C4-2B (cell line): Measurements from ENCODE around the gene CNOT10.
"Not testable (repeated sequence)": the region's sequence is repeated elsewhere in the genome, so short reads cannot be mapped to it uniquely, and the experiment has no call there.

Source experiments
- ZFX ChIP-seq: fragments of 450-650 bp; IDR thresholded peaks from 2 replicates; pipeline ENCODE4 v1.6.1; 2017
- TF ChIP-seq, protein P1 (sequence below): fragments of 450-650 bp; conservative IDR thresholded peaks from 2 replicates; pipeline ENCODE4 v1.5.1; 2017; ENCODE audit warnings: mild to moderate bottlenecking

- TF ChIP-seq, protein P1, sequence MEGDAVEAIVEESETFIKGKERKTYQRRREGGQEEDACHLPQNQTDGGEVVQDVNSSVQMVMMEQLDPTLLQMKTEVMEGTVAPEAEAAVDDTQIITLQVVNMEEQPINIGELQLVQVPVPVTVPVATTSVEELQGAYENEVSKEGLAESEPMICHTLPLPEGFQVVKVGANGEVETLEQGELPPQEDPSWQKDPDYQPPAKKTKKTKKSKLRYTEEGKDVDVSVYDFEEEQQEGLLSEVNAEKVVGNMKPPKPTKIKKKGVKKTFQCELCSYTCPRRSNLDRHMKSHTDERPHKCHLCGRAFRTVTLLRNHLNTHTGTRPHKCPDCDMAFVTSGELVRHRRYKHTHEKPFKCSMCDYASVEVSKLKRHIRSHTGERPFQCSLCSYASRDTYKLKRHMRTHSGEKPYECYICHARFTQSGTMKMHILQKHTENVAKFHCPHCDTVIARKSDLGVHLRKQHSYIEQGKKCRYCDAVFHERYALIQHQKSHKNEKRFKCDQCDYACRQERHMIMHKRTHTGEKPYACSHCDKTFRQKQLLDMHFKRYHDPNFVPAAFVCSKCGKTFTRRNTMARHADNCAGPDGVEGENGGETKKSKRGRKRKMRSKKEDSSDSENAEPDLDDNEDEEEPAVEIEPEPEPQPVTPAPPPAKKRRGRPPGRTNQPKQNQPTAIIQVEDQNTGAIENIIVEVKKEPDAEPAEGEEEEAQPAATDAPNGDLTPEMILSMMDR, result not testable (repeated sequence)
- not testable (repeated sequence) for TF ChIP-seq ZFX
These were observed 11.3 kb upstream of the CNOT10 start for GRCh38 chr3:32673730-32674129.
